Liver (tissue), 9 donors: ENCODE results near the gene RET. TPM values are rescaled to one million over a fixed set of nuclear protein-coding genes. Genes with fewer than 3 reads are reported as not detected.

Experiments
- DNase-seq: peaks from one replicate; pipeline ENCODE4 v3.0.0-alpha.2; 2017; ENCODE audit warnings: low spot score
- H3K27ac ChIP-seq, 2 donors: one replicate each; pipeline ENCODE4 v1.7.0; 2013; ENCODE audit warnings: inconsistent platforms in 2 of 2, low read length in 2 of 2, control low read depth in 1 of 2, low read depth in 1 of 2, mild to moderate bottlenecking in 1 of 2
- H3K27me3 ChIP-seq, 4 donors: one replicate each; pipeline versions ENCODE4 v1.6.1 to v1.7.0; 2013; ENCODE audit warnings: low read length in 3 of 4, inconsistent platforms in 1 of 4, mild to moderate bottlenecking in 1 of 4, moderate library complexity in 1 of 4; ENCODE audit not compliant: control insufficient read depth in 4 of 4, insufficient read depth in 4 of 4
- H3K36me3 ChIP-seq, 4 donors: one replicate each; pipeline versions ENCODE4 v1.6.1 to v1.7.0; 2013; ENCODE audit warnings: low read length in 3 of 4, mild to moderate bottlenecking in 3 of 4, low read depth in 1 of 4, moderate library complexity in 1 of 4; ENCODE audit not compliant: control insufficient read depth in 4 of 4, insufficient read depth in 3 of 4
- H3K4me1 ChIP-seq, 4 donors: one replicate each; pipeline versions ENCODE4 v1.6.1 to v1.7.0; 2013; ENCODE audit warnings: low read length in 3 of 4, mild to moderate bottlenecking in 3 of 4, moderate library complexity in 1 of 4; ENCODE audit not compliant: control insufficient read depth in 4 of 4, insufficient read depth in 4 of 4
- H3K4me3 ChIP-seq, 3 donors: one replicate each; pipeline versions ENCODE4 v1.6.1 to v1.7.0; 2013; ENCODE audit warnings: low read length in 3 of 3, control low read depth in 1 of 3, low read depth in 1 of 3, mild to moderate bottlenecking in 1 of 3
- H3K9ac ChIP-seq, 2 donors: one replicate each; pipeline ENCODE4 v1.7.0; 2013; ENCODE audit warnings: low read length in 2 of 2, mild to moderate bottlenecking in 2 of 2, moderate library complexity in 2 of 2, control low read depth in 1 of 2, low read depth in 1 of 2
- H3K9me3 ChIP-seq, 4 donors: one replicate each; pipeline versions ENCODE4 v1.6.1 to v1.7.0; 2013; ENCODE audit warnings: low read length in 3 of 4; ENCODE audit not compliant: control insufficient read depth in 4 of 4
- CTCF ChIP-seq: fragments of 150-350 bp; IDR thresholded peaks from 2 replicates; pipeline ENCODE4 v1.5.1; 2017; ENCODE audit warnings: improper control_type of control experiment, low read depth, low read length; ENCODE audit not compliant: missing input control
- EGR1 ChIP-seq, 2 donors: IDR thresholded peaks; 2 replicates each; pipeline ENCODE4 v1.6.1; 2016 to 2018; ENCODE audit warnings: antibody characterized with exemption in 2 of 2, low read depth in 2 of 2
- FOXA1 ChIP-seq: IDR thresholded peaks from 2 replicates; pipeline ENCODE4 v1.6.1; 2016; ENCODE audit warnings: antibody characterized with exemption
- FOXA2 ChIP-seq: IDR thresholded peaks from 2 replicates; pipeline ENCODE4 v1.6.1; 2016; ENCODE audit warnings: antibody characterized with exemption
- GABPA ChIP-seq, 2 donors: IDR thresholded peaks in 1 of 2; conservative IDR thresholded peaks in 1 of 2; 2 replicates each; pipeline ENCODE4 v1.6.1; 2016; ENCODE audit warnings: antibody characterized with exemption in 2 of 2, mild to moderate bottlenecking in 1 of 2, moderate library complexity in 1 of 2
- HNF4A ChIP-seq, 2 donors: conservative IDR thresholded peaks; 2 replicates each; pipeline ENCODE4 v1.6.1; 2016; ENCODE audit warnings: antibody characterized with exemption in 2 of 2, mild to moderate bottlenecking in 2 of 2
- HNF4G ChIP-seq: IDR thresholded peaks from 2 replicates; pipeline ENCODE4 v1.6.1; 2016; ENCODE audit warnings: antibody characterized with exemption
- JUND ChIP-seq, 2 donors: IDR thresholded peaks; 2 replicates each; pipeline ENCODE4 v1.6.1; 2016; ENCODE audit warnings: antibody characterized with exemption in 2 of 2
- MAX ChIP-seq: IDR thresholded peaks from 2 replicates; pipeline ENCODE4 v1.6.1; 2016; ENCODE audit warnings: antibody characterized with exemption
- NR2F2 ChIP-seq: IDR thresholded peaks from 2 replicates; pipeline ENCODE4 v1.6.1; 2016; ENCODE audit warnings: antibody characterized with exemption
- RAD21 ChIP-seq, 2 donors: IDR thresholded peaks; 2 replicates each; pipeline ENCODE4 v1.6.1; 2016; ENCODE audit warnings: antibody characterized with exemption in 2 of 2, mild to moderate bottlenecking in 2 of 2
- REST ChIP-seq: IDR thresholded peaks from 2 replicates; pipeline ENCODE4 v1.6.1; 2016; ENCODE audit warnings: antibody characterized with exemption, mild to moderate bottlenecking
- RXRA ChIP-seq, 2 donors: IDR thresholded peaks; 2 replicates each; pipeline ENCODE4 v1.6.1; 2017 to 2018; ENCODE audit warnings: antibody characterized with exemption in 2 of 2, mild to moderate bottlenecking in 1 of 2
- SP1 ChIP-seq: IDR thresholded peaks from 2 replicates; pipeline ENCODE4 v1.6.1; 2018; ENCODE audit warnings: antibody characterized with exemption, mild to moderate bottlenecking
- TAF1 ChIP-seq: conservative IDR thresholded peaks from 2 replicates; pipeline ENCODE4 v1.6.1; 2016; ENCODE audit warnings: antibody characterized with exemption, mild to moderate bottlenecking
- YY1 ChIP-seq: IDR thresholded peaks from 2 replicates; pipeline ENCODE4 v1.6.1; 2016; ENCODE audit warnings: antibody characterized with exemption, mild to moderate bottlenecking
- WGBS: extraction: QIAGEN DNeasy Blood & Tissue Kit; methylation state at CpG from one replicate; pipeline ENCODE4 v1.1.7; 2013; 5-methylcytosine and 5-hydroxymethylcytosine counted together
- polyA plus RNA-seq, 2 donors: library from polyadenylated mRNA; stranded (reverse) in 1 of 2; unstranded in 1 of 2; fragments of 200-250 nt in 1 of 2; fragments of >200 nt in 1 of 2; fragmentation: Nextera tagmentation in 1 of 2; extraction: Ambion mirVana in 1 of 2; gene quantifications; one replicate each; pipeline versions ENCODE4 v1.2.1 to v1.2.3, GENCODE V29; 2013 to 2015
- total RNA-seq, 2 donors: library from RNA; depleted of rRNA; stranded (reverse); fragments of >200 nt; gene quantifications; one replicate each; pipeline ENCODE4 v1.2.3, GENCODE V29; 2014
- TF ChIP-seq, protein P1 (sequence below): IDR thresholded peaks from 2 replicates; pipeline ENCODE4 v1.6.1; 2016; ENCODE audit warnings: antibody characterized with exemption
- TF ChIP-seq, protein P2 (sequence below): IDR thresholded peaks from 2 replicates; pipeline ENCODE4 v1.6.1; 2016; ENCODE audit warnings: antibody characterized with exemption
- donor health status: healthy.
- donor health status: healthy.
- donor health status: healthy.
- donor health status: healthy.
- donor health status: healthy.

RET gene
- total and polyA plus RNA-seq, 4 donors, result 0.09 to 2.5 (median 0.33) TPM; not detected in 1

DNA sequence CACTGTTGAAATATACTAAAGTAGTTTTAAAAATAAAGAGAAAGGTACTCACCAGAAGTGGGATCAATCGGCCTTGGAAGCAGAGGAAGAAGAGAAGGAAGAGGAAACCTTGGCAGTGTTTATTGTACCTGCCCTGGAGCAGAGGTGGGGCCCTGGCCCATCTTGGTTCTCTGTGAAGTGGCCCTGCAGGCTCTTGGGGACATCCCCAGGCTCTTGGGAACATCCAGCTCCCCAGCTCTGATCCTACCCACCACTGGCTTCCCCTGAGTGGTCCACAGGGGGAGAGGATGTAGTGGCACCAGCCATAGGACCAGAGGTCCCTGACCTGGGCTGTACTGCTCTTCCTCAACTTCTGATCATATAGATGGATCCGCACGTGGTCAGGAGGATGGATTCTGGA is 22.3 kb upstream of the RET start:
- H3K9me3 ChIP-seq, result no peaks in the 10 kb centered on the region
- WGBS, result 76% methylated on average over 3 of the region's 3 CpGs
- no peak overlapping the region for H3K27ac ChIP-seq
- no peaks in the 10 kb centered on the region for H3K36me3 ChIP-seq
- TF ChIP-seq HNF4A (conservative IDR thresholded peaks at IDR 0.05) (no peak), FOXA1 (no peak), SP1 (no peak), JUND (IDR thresholded peaks at IDR 0.05) (no peak), NR2F2 (no peak), FOXA2 (no peak)
- TF ChIP-seq, protein P1, sequence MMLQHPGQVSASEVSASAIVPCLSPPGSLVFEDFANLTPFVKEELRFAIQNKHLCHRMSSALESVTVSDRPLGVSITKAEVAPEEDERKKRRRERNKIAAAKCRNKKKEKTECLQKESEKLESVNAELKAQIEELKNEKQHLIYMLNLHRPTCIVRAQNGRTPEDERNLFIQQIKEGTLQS, result no peak
- no peak overlapping the region for H3K9ac ChIP-seq
- H3K4me3 ChIP-seq, result no peak overlapping the region
- H3K4me1 ChIP-seq, result peaks cover 15 to 42% (median 33%) of the 10 kb centered on the region in 4 donors
- no peaks in the 10 kb centered on the region for H3K27me3 ChIP-seq
- DNase-seq, result no peak

- no peak overlapping the region for H3K27ac ChIP-seq
- no peak for DNase-seq
- TF ChIP-seq TAF1 (no peak), MAX (peak; percentile 17), FOXA1 (peak; percentile 24), FOXA2 (no peak), HNF4A (conservative IDR thresholded peaks at IDR 0.05) (peak in 1 of 2 donors; percentile 53), JUND (IDR thresholded peaks at IDR 0.05) (no peak), SP1 (no peak), EGR1 (IDR thresholded peaks at IDR 0.05; ENCODE audit: low read depth in 2 of 2) (no peak), GABPA (IDR thresholded peaks at IDR 0.05 in 1 of 2, conservative IDR thresholded peaks at IDR 0.05 in 1 of 2) (no peak), RAD21 (IDR thresholded peaks at IDR 0.05) (no peak), REST (no peak), YY1 (peak; percentile 88), HNF4G (no peak), RXRA (IDR thresholded peaks at IDR 0.05) (peak in 1 of 2 donors; percentile 74), NR2F2 (no peak), CTCF (no peak)
- TF ChIP-seq, protein P2, sequence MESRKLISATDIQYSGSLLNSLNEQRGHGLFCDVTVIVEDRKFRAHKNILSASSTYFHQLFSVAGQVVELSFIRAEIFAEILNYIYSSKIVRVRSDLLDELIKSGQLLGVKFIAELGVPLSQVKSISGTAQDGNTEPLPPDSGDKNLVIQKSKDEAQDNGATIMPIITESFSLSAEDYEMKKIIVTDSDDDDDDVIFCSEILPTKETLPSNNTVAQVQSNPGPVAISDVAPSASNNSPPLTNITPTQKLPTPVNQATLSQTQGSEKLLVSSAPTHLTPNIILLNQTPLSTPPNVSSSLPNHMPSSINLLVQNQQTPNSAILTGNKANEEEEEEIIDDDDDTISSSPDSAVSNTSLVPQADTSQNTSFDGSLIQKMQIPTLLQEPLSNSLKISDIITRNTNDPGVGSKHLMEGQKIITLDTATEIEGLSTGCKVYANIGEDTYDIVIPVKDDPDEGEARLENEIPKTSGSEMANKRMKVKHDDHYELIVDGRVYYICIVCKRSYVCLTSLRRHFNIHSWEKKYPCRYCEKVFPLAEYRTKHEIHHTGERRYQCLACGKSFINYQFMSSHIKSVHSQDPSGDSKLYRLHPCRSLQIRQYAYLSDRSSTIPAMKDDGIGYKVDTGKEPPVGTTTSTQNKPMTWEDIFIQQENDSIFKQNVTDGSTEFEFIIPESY, result no peak
- TF ChIP-seq, protein P1, result no peak
- no peaks in the 10 kb centered on the region for H3K9me3 ChIP-seq
- no peaks in the 10 kb centered on the region for H3K36me3 ChIP-seq
- WGBS, result 28% methylated on average over 3 of the region's 3 CpGs
- H3K9ac ChIP-seq, result no peak overlapping the region
- H3K27me3 ChIP-seq, result no peaks in the 10 kb centered on the region
- H3K4me3 ChIP-seq, result no peak overlapping the region
- H3K4me1 ChIP-seq, result peaks cover 15 to 48% (median 40%) of the 10 kb centered on the region in 4 donors
Measured at GRCh38 chr10:43055217-43055616, 21.7 kb upstream of the RET start.
